Stimulated activated memory B cell treated with anti-CD40 and anti-IgM and Interleukin-4, amounts not matched to agents 10 μg/mL and 1 μg/mL and 100 μg/mL, for 72 hours (primary cell): Measurements from ENCODE around the gene MYZAP.

Experiments used
- ATAC-seq: fragments of 150-1000 bp; cut with Tn5 transposase; 2 replicates; pipeline ENCODE4 v1.10.0; 2021
- H3K27ac Mint-ChIP-seq: one replicate; pipeline ENCODE4 v1.8.0; 2022; ENCODE audit warnings: mild to moderate bottlenecking, mixed read lengths
- H3K27me3 Mint-ChIP-seq: one replicate; pipeline ENCODE4 v1.8.0; 2022; ENCODE audit warnings: mixed read lengths
- H3K36me3 Mint-ChIP-seq: one replicate; pipeline ENCODE4 v1.8.0; 2022; ENCODE audit warnings: mixed read lengths
- H3K4me1 Mint-ChIP-seq: one replicate; pipeline ENCODE4 v1.8.0; 2022; ENCODE audit warnings: mixed read lengths
- H3K4me3 Mint-ChIP-seq: one replicate; pipeline ENCODE4 v1.8.0; 2022; ENCODE audit warnings: mild to moderate bottlenecking, moderate library complexity, mixed read lengths
- H3K9me3 Mint-ChIP-seq: one replicate; pipeline ENCODE4 v1.8.0; 2022; ENCODE audit warnings: mixed read lengths

The MYZAP gene

DNA sequence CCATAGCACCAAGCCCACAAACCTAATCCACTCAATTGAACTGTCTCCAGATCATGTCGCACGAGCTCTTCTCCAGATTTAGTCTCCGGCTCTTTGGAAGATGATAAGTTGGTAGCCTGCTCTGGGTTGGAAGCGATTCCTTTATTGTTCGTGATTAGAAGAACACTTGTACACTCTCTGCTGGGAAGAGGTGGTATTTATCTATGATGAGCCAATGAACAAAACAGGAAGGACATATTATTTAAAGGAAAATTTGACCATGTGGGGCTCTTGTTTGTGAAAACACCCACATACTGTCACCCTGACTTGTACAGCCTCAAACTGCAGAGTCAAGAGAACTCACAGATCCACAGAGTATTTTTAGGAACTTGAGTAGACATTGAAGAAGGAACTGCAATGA is 54.4 kb downstream of the MYZAP start:
- no peaks in the 10 kb centered on the region for H3K9me3 Mint-ChIP-seq
- H3K36me3 Mint-ChIP-seq: peaks cover 5% of the 10 kb centered on the region
- peak overlapping the region; percentile 33 for H3K27ac Mint-ChIP-seq
- H3K27me3 Mint-ChIP-seq: no peaks in the 10 kb centered on the region
- ATAC-seq: no peak
- no peak overlapping the region for H3K4me3 Mint-ChIP-seq
- H3K4me1 Mint-ChIP-seq: peaks cover 25% of the 10 kb centered on the region

DNA sequence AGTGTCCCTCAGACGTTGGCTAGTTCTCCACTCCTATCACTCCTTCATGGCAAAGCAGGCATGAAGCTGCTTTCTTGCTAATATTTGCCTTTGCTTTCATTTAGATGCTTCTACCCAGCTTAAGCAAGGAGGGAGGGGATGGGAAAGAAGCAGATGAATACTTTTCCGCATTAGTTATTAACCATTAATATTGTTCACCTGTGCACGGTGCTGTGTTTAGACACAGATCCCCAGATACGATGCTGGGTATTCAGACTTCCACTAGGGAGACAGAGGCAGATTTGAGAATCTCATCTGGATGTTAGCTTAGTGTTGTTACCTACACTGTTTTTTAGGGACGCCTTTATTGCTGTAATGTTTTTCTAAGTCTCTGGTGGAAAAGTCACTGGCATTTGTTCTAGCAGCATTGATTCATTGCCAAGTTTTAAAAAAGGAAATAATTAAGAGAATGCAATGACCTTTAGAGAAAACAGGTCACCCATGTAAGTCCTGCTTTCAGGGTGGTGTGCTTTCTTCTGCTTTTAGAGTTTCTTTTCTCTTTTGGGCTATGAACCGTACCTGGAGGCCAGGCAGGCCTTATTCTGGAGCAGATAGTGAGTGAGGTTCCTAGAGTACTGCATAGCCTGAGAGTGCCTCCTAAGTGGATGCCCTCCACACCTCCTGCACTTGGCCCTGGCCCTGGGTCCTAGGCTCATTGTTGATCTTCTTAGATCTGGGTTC is 55.5 kb downstream of the MYZAP start:
- Mint-ChIP-seq H3K4me3 (peak overlapping the region; percentile 5), H3K9me3 (no peaks in the 10 kb centered on the region), H3K27me3 (no peaks in the 10 kb centered on the region), H3K36me3 (peaks cover 5% of the 10 kb centered on the region), H3K27ac (peak overlapping the region; percentile 67), H3K4me1 (peaks cover 30% of the 10 kb centered on the region)
- peak; percentile 90 for ATAC-seq

DNA sequence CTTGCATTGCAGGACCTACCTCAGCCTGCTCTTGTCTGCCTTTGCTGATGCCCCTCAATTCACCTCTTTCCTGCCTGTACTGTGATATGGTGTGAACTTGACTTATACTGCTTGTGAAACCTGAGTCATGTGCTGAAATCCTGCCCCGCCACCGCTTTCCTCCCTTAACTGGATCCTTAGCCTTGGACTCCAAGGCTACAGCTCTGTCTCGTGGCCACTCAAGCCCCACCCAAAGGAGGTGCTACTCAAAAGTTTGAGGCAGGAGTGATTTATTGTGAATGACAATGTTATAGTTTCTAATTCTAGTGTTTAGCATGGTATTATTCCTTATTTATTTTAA is 56.1 kb downstream of the MYZAP start:
- Mint-ChIP-seq H3K4me1 (peaks cover 32% of the 10 kb centered on the region), H3K27me3 (no peaks in the 10 kb centered on the region), H3K9me3 (no peaks in the 10 kb centered on the region), H3K36me3 (peaks cover 5% of the 10 kb centered on the region), H3K27ac (peak overlapping the region; percentile 67), H3K4me3 (no peak overlapping the region)
- no peak for ATAC-seq

GRCh38 chr15:57649138-57649537 is 57.4 kb downstream of the MYZAP start:
- H3K4me1 Mint-ChIP-seq: peaks cover 32% of the 10 kb centered on the region
- H3K27me3 Mint-ChIP-seq: no peaks in the 10 kb centered on the region
- H3K36me3 Mint-ChIP-seq: peaks cover 5% of the 10 kb centered on the region
- H3K9me3 Mint-ChIP-seq: no peaks in the 10 kb centered on the region
- no peak overlapping the region for H3K27ac Mint-ChIP-seq
- no peak overlapping the region for H3K4me3 Mint-ChIP-seq
- ATAC-seq: no peak

- no peak for ATAC-seq
- H3K27ac Mint-ChIP-seq: no peak overlapping the region
- H3K27me3 Mint-ChIP-seq: no peaks in the 10 kb centered on the region
- peaks cover 23% of the 10 kb centered on the region for H3K4me1 Mint-ChIP-seq
- H3K36me3 Mint-ChIP-seq: peaks cover 5% of the 10 kb centered on the region
- no peaks in the 10 kb centered on the region for H3K9me3 Mint-ChIP-seq
- no peak overlapping the region for H3K4me3 Mint-ChIP-seq
These were observed 59.7 kb downstream of the MYZAP start for GRCh38 chr15:57651445-57651844.

- no peak overlapping the region for H3K4me3 Mint-ChIP-seq
- no peaks in the 10 kb centered on the region for H3K27me3 Mint-ChIP-seq
- peaks cover 5% of the 10 kb centered on the region for H3K36me3 Mint-ChIP-seq
- no peak for ATAC-seq
- no peaks in the 10 kb centered on the region for H3K9me3 Mint-ChIP-seq
- peaks cover 12% of the 10 kb centered on the region for H3K4me1 Mint-ChIP-seq
- no peak overlapping the region for H3K27ac Mint-ChIP-seq
These were observed 60.8 kb downstream of the MYZAP start for GRCh38 chr15:57652481-57652880.

DNA sequence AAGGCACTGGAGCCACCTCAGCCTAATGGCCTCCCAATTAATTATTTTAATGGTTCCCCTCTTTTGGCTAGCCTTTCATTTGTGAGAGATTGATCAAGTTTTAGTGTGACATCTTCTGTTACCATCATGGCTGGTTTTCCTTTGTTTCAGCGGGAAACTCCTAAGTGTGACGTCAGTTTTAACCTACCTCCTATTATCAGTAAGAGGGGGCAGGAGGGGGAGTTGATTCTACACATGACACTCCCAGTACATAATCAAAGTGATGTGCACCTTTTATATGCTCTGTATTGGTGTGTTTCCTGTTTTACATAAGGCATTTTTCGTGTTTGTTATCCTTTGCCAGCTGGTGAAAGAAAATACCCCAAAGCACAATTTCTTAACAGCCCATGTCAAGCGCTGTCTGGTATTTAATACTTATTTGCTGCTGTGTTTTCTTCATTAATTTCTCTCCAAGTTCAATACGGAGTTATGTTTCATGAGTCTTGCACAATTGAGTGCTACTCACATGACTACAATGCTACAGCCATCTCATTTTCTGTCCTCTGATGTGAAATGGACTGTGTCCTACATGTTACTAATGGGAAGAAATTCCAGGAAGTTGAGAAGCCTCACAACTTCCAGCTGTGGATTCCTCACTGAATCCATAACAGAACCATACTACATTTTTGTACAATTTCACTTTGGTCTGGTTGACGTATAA is 62.6 kb downstream of the MYZAP start:
- Mint-ChIP-seq H3K9me3 (no peaks in the 10 kb centered on the region), H3K4me3 (no peak overlapping the region)

DNA sequence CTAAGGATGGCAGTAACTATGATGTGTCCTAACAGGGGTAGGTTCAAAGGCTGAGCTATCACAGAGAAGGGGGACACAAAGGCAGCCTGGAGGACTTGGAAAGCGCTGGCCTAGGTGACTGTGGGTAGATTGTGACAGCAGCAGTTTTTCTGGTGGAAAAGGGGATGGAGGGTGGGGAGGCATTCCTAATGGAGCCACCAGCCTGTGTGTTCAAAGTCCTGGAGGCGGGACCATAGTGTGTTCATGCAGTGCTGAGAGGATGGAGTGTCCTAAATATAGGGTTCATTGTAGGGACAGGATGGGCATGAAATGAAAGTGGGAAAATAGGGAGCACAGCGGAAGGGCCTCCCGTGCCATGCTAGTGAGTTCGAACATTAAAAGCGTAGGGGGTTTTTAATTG is 63.3 kb downstream of the MYZAP start:
- H3K27me3 Mint-ChIP-seq: no peaks in the 10 kb centered on the region
- H3K9me3 Mint-ChIP-seq: no peaks in the 10 kb centered on the region
- H3K36me3 Mint-ChIP-seq: peaks cover 5% of the 10 kb centered on the region
- peaks cover 7% of the 10 kb centered on the region for H3K4me1 Mint-ChIP-seq
- H3K27ac Mint-ChIP-seq: no peak overlapping the region
- H3K4me3 Mint-ChIP-seq: no peak overlapping the region
- no peak for ATAC-seq

More for the DNA sequence above, 62.6 kb downstream of the MYZAP start:
- Mint-ChIP-seq H3K27ac (no peak overlapping the region), H3K4me1 (peaks cover 7% of the 10 kb centered on the region), H3K36me3 (peaks cover 5% of the 10 kb centered on the region), H3K27me3 (no peaks in the 10 kb centered on the region)
- no peak for ATAC-seq

DNA sequence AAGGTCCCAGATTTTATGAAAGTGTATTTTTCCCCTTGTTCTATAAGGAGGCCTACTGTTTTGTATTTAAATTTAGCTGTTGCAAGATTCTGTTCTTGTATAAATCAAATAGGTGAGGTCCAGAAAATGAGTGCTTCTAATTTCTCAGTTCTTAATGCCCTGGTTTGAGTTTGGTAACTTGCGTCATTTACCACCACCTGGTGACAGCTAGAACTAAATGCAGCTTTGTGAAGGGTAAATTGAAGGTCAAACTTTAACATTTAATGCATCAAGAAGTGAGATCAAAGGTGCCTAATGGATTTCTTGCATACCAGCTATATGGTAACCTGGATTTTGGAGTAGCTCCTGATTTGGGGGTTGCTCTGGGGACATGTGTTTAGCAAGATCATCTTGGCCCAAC is 64.1 kb downstream of the MYZAP start:
- Mint-ChIP-seq H3K4me3 (no peak overlapping the region), H3K36me3 (no peaks in the 10 kb centered on the region), H3K27ac (no peak overlapping the region), H3K9me3 (no peaks in the 10 kb centered on the region), H3K27me3 (no peaks in the 10 kb centered on the region), H3K4me1 (peaks cover 7% of the 10 kb centered on the region)
- no peak for ATAC-seq

- Mint-ChIP-seq H3K4me3 (no peak overlapping the region), H3K27ac (no peak overlapping the region), H3K27me3 (no peaks in the 10 kb centered on the region), H3K4me1 (peaks cover 7% of the 10 kb centered on the region), H3K36me3 (no peaks in the 10 kb centered on the region), H3K9me3 (no peaks in the 10 kb centered on the region)
- no peak for ATAC-seq
These were observed 64.7 kb downstream of the MYZAP start for GRCh38 chr15:57656434-57656833.

GRCh38 chr15:57657619-57658018 is 65.9 kb downstream of the MYZAP start:
- H3K9me3 Mint-ChIP-seq: no peaks in the 10 kb centered on the region
- no peak for ATAC-seq
- H3K4me1 Mint-ChIP-seq: no peaks in the 10 kb centered on the region
- no peak overlapping the region for H3K4me3 Mint-ChIP-seq
- no peak overlapping the region for H3K27ac Mint-ChIP-seq
- no peaks in the 10 kb centered on the region for H3K36me3 Mint-ChIP-seq
- no peaks in the 10 kb centered on the region for H3K27me3 Mint-ChIP-seq

DNA sequence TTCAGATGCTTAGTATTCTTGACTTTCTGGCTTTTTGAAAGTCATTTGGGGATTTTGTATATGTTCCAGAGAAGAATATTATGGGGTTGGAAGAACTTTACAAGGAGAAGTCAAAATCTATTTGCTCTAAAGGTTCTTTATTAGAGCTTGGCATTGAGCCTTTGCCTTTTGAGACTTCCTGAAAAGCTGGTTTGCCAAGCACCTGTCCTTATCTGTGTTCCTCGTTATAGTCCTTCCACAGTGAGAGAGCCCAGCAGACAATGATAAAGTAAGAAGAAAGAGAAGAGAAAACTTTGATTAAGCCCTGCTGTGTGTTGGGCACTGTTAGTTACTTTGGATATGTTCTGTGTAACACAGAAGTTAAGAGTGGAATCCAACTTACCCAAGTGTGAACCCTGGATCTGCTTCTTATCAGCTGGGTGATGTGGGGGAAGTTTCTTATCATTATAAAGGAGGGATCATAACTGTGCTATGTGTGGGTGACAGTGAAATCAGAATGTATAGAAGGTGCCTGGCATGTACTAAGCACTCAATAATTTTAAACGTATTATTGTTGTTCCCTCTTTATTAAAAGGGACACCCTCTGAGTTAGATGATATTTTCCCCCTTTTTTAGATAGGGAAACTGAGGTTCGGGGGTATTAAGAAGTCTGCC is 70.5 kb downstream of the MYZAP start:
- Mint-ChIP-seq H3K27me3 (no peaks in the 10 kb centered on the region), H3K4me1 (no peaks in the 10 kb centered on the region), H3K4me3 (no peak overlapping the region), H3K27ac (no peak overlapping the region), H3K9me3 (no peaks in the 10 kb centered on the region), H3K36me3 (no peaks in the 10 kb centered on the region)
- no peak for ATAC-seq

- ATAC-seq: no peak
- Mint-ChIP-seq H3K27me3 (no peaks in the 10 kb centered on the region), H3K9me3 (no peaks in the 10 kb centered on the region), H3K4me3 (no peak overlapping the region), H3K36me3 (no peaks in the 10 kb centered on the region), H3K4me1 (no peaks in the 10 kb centered on the region), H3K27ac (no peak overlapping the region)
These were observed 71.1 kb downstream of the MYZAP start for GRCh38 chr15:57662802-57663201.

DNA sequence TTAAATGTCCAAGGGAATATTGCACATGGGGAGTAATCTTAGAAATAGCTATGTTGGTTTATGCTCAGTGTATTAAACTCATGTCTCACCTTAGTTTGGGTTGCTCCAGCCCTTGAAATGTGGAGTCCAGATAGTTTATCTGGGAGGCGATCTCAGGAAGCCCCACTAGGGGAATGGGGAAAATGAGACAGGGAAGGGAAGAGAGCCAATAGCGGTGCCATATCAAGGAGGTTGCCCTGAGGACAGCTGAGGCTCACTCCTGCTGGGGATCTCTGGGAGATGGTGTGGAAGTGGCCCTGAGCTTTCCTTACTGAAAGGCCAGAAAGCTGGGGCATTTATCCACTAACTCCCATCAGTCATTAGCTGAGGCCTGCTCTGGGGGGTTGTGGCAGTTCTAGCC is 71.6 kb downstream of the MYZAP start:
- H3K9me3 Mint-ChIP-seq: no peaks in the 10 kb centered on the region
- H3K27me3 Mint-ChIP-seq: no peaks in the 10 kb centered on the region
- no peak for ATAC-seq
- H3K4me3 Mint-ChIP-seq: no peak overlapping the region
- no peak overlapping the region for H3K27ac Mint-ChIP-seq
- no peaks in the 10 kb centered on the region for H3K36me3 Mint-ChIP-seq
- H3K4me1 Mint-ChIP-seq: no peaks in the 10 kb centered on the region

GRCh38 chr15:57665194-57665593 is 73.5 kb downstream of the MYZAP start:
- Mint-ChIP-seq H3K36me3 (no peaks in the 10 kb centered on the region), H3K9me3 (no peaks in the 10 kb centered on the region), H3K27me3 (peaks cover 2% of the 10 kb centered on the region), H3K4me3 (no peak overlapping the region), H3K27ac (no peak overlapping the region), H3K4me1 (no peaks in the 10 kb centered on the region)
- no peak for ATAC-seq

- H3K27ac Mint-ChIP-seq: no peak overlapping the region
- peaks cover 9% of the 10 kb centered on the region for H3K27me3 Mint-ChIP-seq
- H3K4me3 Mint-ChIP-seq: no peak overlapping the region
- no peaks in the 10 kb centered on the region for H3K9me3 Mint-ChIP-seq
- H3K36me3 Mint-ChIP-seq: peaks cover 6% of the 10 kb centered on the region
- no peak for ATAC-seq
- H3K4me1 Mint-ChIP-seq: no peaks in the 10 kb centered on the region
These were observed 74.2 kb downstream of the MYZAP start for GRCh38 chr15:57665939-57666338.
